ENCODE results near the gene SH2D1A.

- TF ChIP-seq CTCF (optimal IDR thresholded peaks at IDR 0.05 in 1 of 3, IDR thresholded peaks at IDR 0.05 in 1 of 3, conservative IDR thresholded peaks at IDR 0.05 in 1 of 3; ENCODE audit: extremely low read depth in 1 of 3, insufficient read depth in 2 of 3, low read length in 3 of 3) = no peak
- no peak for TF ChIP-seq EZH2 (IDR thresholded peaks at IDR 0.05; ENCODE audit: low read length)
These were observed 32.3 kb downstream of the SH2D1A start for GRCh38 chrX:124378643-124379042.
